UCSD-AML1 (cell line): ENCODE data around the gene HPS4.
A peak's percentile ranks its signal among the peaks of the same experiment; 100 is the strongest.

Experiments
- DNase-seq: peaks from one replicate; lab custom pipeline; 2025; ENCODE audit not compliant: unreplicated experiment; lab: John Stamatoyannopoulos, UW

The HPS4 gene

DNA sequence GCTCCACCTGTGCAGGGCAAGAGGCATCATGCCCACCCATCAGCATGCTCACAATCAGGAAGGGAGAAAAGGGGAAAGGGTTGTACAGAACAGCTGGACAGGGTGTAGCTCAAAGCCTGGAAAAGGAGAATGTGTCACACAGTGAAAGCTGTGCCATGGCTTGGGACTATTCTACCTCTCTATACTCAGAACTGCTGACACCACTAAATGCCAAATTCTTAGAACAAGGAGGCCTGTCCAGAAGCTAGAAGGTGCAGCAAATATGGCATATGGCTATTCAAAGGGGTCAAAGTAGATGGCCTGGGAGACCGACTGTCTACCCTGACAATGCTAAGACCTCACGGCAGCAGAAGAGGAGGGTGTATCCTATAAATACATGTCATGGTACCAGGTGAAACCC, 12.8 kb downstream of the HPS4 start:
- DNase-seq = no peak

GRCh38 chr22:26466196-26466595, 17.4 kb downstream of the HPS4 start:
- DNase-seq = no peak

DNA sequence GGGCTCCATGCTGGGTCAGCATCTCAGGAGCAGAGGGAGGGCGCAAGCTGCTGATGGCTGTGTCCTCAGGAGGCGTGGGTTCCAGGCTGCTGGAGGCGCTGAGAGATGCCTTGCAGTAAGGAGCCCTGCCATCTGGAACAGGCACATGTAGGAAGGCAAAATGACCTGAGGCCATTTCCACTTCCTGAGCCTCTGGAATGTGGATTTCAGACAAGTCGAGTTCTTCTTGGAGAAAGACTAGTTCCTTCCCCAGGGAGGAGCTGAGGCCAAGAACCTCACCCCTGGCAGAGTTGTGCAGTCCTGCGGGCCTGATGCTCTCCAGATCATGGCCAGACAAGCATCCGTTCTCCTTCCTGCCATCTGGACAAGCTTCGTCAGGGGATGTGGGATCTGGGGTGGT, 19.3 kb downstream of the HPS4 start:
- no peak for DNase-seq

GRCh38 chr22:26463688-26464087, 19.9 kb downstream of the HPS4 start:
- no peak for DNase-seq

DNA sequence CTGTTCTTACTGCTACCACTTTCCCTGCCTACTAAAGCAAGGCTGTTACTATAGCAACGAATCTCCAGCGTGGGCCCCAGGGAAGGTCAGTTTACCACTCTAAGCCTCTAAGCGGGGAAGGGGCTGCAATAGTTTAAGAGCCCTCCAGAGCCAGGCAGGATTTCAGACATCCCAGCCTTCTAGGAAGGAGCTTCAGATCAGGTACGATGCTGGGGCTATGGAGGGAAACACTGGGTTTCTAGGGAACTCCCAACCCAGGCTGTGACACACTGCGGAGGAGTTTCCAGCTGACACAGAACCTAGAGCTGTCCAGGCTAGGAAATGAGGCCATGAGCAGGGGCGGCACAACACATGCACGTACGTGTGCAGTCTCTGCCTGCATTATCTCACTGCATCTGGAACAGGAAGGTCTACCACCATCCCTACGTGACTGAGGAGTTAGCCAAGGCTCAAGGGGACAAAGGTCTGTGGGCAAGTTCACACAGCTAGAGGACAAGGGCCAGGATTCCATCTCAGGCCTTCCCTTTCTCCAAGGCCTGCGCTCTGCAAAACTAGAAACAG, 20.4 kb downstream of the HPS4 start:
- no peak for DNase-seq

GRCh38 chr22:26462641-26463040, 20.9 kb downstream of the HPS4 start:
- DNase-seq = no peak

- DNase-seq = no peak
Measured at GRCh38 chr22:26462051-26462450, 21.5 kb downstream of the HPS4 start.

- peak; percentile 32 for DNase-seq
Measured at GRCh38 chr22:26461188-26461810, 22.3 kb downstream of the HPS4 start.

DNA sequence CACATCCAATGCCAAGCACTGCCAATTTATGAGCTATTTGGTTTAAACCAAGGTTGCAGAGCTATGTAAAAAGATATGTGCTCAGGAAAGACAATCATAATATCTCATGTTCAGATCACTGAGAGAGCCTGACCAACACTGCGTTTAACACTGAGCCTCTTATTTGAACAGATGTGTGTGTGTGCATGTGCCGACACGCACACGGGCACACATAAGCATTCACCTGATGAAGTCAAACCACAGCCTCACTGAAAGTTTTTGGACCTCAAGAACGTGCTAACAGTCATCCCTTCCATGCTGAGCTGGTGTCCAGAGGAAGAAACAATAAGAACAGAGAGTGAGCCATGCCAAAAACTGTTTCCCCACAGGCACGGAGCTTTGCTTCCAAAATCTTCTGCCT, 23.4 kb downstream of the HPS4 start:
- no peak for DNase-seq

DNA sequence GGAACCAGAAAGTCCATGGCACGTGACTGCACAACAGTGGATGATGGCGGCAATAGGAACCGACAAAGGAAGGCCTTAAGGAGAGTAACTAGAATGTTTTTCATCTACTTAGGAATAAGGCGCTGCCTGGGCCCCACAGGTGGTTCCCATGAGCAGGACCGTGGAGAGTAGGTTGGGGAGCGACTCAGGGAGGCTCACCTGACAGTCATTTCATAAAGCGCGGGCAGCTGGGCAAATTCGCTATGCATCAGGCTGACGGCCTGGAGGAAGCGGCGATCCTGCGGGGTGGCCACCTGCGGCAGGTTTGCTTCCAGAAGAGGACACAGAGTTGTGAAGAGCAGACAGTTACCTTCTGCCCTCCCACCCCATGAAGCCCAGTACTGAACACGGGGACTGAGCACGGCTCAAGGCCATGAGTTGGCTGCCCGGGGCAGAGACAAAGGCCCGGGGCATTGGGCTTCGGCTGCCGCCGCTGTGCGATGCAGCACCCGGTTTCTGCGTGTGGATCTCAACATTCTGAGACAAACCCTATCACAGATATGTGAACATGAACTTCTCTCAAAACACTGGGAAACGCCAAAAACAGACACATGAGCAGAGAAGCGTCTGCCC, 25.8 kb downstream of the HPS4 start:
- DNase-seq = no peak

GRCh38 chr22:26453812-26454500, 29.6 kb downstream of the HPS4 start:
- DNase-seq = no peak

DNA sequence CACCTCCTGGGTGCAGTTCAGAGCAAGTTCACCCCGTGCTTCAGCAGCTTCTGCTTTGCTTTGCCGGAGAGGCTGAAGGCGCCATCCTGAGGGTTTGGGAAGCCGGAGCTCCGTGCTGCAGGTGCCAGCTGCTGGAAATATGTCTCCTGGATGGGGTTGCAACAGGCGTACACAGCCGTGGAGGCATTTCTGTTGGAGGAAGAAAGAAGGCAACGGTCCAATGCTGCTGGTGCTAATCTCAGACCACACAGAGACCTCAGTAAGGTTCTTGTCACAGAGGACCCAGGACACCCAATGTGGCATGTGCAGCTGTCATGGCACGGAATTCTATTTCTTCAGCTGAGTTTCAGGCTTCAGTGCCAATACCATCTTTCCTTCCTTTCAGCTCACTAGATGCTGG, 30.4 kb downstream of the HPS4 start:
- DNase-seq = no peak

GRCh38 chr22:26452236-26453016, 31.2 kb downstream of the HPS4 start:
- DNase-seq = no peak

GRCh38 chr22:26450453-26451185, 33.0 kb downstream of the HPS4 start:
- DNase-seq = no peak

DNA sequence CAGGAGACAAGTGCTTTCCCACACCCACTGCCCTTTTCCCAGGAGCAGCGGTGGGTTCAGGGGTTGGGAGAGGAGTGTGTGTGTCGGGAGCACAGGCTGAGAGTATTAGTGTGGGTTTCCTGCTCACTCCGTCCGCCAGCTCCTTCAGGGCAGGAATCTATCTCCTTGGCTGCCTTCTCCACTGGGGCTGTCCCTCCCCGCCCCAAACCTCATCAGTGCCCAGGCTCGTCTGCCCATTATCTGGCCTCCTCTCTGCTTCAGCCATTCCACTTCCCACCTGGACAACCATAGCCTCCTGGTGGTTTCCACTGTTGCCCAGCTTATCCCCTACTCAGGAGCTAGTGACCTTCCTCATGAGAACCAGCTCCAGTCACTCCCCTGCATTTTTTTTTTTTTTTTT, 34.6 kb downstream of the HPS4 start:
- no peak for DNase-seq

- no peak for DNase-seq
Measured at GRCh38 chr22:26448334-26448733, 35.2 kb downstream of the HPS4 start.

DNA sequence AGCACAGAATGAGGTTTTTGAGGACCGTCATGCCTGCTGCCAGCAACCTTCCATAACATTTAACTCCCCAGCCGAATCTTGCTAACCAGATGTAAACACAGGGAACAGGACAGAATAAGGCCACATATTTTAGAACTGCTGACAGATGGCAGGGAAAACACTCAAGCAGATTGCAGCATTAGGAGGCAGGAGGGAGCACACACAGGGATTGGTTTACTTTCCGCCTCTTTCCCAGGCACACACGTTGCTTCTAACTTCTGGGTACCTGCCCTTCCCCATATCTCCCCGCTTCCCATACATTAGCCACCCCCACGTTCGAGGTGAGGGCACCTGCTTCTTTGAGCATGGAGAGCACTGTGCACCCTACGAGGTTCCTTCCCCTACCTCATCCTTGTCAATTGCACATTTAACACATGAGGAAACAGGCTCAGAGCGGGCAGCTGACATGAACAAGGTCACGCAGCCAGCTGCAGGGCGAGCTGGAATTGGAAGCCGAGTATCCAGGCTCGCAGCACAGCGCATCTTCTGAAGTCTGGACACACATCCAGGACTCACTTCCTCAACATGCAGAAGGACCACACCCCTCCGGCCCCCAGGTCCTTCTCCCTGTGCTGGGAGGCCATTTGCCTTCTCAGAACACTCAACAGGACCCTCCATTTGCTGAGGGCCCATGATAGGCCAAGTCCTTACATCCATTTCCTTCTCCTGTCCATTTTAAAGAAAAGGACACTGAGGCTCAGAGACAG, 35.8 kb downstream of the HPS4 start:
- no peak for DNase-seq

DNA sequence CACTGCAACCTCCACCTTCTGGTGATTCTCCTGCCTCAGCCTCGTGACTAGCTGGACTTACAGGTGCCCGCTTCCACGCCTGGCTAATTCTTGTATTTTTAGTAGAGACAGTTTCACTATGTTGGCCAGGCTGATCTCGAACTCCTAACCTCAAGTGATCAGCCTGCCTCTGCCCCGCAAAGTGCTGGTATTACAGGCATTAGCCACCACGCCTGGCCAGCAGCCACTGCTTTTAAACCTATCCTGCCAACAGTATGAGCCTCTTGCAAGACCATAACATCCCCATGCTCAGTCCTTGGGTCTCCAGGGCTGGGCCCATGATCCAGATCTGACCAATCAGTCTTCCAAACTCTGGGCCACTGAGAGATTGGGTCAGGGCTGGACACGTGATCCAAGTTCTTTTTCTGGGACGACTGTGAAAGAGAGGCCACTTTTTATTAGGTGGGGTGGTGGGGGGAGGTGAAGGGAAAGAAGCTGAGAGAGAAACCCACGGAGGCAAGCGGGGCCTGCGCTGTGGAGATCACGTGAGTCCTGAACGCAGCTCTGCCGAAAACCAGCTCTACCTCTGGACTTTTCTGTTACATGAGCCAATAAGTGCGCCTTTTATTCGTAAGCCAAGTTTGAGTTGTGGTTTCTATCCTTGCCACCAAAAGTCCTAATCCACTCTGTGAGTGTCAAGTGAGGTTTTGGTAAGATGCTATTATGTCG, 36.6 kb downstream of the HPS4 start:
- no peak for DNase-seq

DNA sequence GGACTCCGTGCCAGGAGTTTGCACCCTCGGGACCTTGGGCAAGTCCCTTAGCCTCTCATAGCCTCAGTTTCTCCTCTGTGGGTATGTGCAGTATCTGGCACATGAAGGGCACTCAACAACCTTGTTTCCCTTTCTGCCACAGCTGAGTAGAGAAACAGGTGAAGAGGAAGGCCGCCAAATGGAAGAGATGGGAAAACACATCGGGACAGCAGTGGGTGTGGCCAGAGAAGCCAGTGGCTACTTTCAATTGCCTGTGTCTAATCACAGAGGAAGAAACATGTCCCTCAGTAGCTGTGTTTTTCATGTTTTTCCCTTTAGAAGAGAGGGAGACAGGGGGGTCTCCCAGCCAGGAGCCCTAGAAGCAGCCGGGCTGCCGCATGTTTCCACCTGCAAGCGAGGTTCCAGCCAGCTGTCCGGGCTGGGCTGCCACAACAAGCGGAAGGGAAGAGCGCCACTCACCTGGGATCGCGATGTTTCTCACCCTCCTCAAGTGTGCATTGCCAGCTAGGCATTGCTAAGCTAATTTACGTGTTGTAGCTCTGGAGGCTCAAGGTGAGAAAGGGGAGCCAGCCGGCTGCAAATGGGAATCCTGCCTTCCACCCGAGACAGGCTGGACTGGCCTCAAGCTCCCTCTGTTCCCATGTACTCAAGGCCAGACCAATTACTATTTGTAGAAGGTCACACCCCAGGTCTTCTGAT, 37.9 kb downstream of the HPS4 start:
- no peak for DNase-seq
